ENCODE data around the gene PSMA8.
"Not testable (repeated sequence)": the region's sequence is repeated elsewhere in the genome, so short reads cannot be mapped to it uniquely, and the experiment has no call there.

Gene PSMA8

DNA sequence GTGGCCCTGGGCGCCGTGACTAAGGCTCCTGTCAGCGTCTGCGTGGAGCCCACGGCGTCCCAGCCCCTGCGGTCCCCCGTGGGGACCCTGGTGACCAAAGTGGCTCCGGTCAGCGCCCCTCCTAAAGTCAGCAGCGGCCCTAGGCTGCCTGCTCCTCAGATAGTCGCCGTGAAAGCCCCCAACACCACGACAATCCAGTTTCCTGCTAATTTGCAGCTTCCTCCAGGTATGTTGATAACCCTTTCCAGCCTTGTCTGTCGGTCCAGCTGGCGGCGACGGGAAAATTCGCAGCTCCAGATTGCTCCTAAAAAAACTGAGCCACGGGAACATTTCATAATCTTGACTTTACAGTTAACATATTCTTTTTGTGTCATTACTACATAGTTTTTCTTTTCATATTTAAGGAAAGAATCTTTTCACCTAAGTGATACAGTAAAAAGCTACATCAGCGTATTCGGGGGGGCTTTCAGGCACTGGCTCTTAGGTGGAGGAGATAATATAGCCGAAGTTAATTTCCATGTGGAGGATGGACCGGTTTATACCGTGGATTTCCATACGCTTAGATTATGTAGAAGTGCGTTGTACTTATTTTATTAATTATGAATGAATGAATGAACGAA is 93.5 kb downstream of the PSMA8 start:
- H3K4me1 Mint-ChIP-seq = peaks cover 39% of the 10 kb centered on the region
- peak overlapping the region; percentile 96 for H3K4me3 Mint-ChIP-seq
- peaks cover 15% of the 10 kb centered on the region for H3K27me3 Mint-ChIP-seq (ENCODE audit: low read depth, poor library complexity)
- peaks cover 8% of the 10 kb centered on the region for H3K9me3 Mint-ChIP-seq
- H3K27ac Mint-ChIP-seq = no peak overlapping the region
- TF ChIP-seq CTCF (IDR thresholded peaks at IDR 0.05) = no peak
- DNase-seq = no peak
- peaks cover 12% of the 10 kb centered on the region for H3K36me3 Mint-ChIP-seq (ENCODE audit: low read depth)

- TF ChIP-seq CTCF (IDR thresholded peaks at IDR 0.05) = no peak
- DNase-seq = no peak
- Mint-ChIP-seq H3K36me3 (ENCODE audit: low read depth) (peaks cover 21% of the 10 kb centered on the region), H3K4me1 (peaks cover 48% of the 10 kb centered on the region), H3K27ac (no peak overlapping the region), H3K4me3 (peak overlapping the region; percentile 96), H3K27me3 (ENCODE audit: low read depth, poor library complexity) (peaks cover 15% of the 10 kb centered on the region), H3K9me3 (peaks cover 13% of the 10 kb centered on the region)
Measured at GRCh38 chr18:26228562-26229260, 95.0 kb downstream of the PSMA8 start.

DNA sequence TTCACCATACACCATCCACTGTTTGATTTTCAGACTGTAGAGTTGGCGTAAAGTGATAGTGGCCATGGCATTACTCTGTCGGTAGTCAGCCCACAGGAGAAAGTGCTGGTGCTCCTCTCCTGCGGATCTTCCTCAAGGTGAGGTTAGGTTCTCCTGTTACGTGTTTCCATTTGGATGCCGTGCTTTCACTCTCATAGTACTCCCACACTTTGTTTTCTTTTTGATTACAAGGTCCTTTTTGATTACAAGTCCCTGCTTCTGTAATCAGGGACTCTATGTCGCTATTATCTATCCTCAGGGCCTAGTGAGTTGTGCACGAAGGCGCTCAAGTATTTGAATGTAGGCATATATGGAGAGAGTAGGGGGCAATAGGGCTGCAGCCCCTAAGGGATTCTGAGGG is 96.8 kb downstream of the PSMA8 start:
- H3K27me3 Mint-ChIP-seq (ENCODE audit: low read depth, poor library complexity) = peaks cover 8% of the 10 kb centered on the region
- no peak overlapping the region for H3K27ac Mint-ChIP-seq
- H3K4me1 Mint-ChIP-seq = peaks cover 48% of the 10 kb centered on the region
- peaks cover 28% of the 10 kb centered on the region for H3K36me3 Mint-ChIP-seq (ENCODE audit: low read depth)
- H3K4me3 Mint-ChIP-seq = no peak overlapping the region
- TF ChIP-seq CTCF (IDR thresholded peaks at IDR 0.05) = no peak
- H3K9me3 Mint-ChIP-seq = peaks cover 13% of the 10 kb centered on the region
- no peak for DNase-seq

DNA sequence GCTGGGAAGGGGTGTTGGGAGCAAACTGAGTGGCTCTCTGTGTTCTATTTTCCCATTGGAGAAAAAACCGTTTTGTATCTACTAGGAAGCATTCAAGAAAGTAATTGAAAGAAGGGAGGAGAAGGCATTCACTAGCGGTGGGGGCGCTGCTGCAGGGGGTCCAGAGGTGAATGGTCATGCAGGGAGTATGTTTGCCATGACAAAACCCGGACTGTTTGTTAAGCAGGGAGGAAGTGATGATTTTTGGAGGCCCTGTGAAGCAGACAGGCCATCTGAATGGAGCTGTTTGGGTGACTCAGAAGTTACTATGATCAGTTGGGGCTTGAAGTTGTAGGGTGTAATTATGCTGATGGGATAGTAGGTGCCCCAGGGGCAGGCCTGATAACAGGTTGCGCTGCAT is 99.5 kb downstream of the PSMA8 start:
- H3K4me1 Mint-ChIP-seq = peaks cover 54% of the 10 kb centered on the region

DNA sequence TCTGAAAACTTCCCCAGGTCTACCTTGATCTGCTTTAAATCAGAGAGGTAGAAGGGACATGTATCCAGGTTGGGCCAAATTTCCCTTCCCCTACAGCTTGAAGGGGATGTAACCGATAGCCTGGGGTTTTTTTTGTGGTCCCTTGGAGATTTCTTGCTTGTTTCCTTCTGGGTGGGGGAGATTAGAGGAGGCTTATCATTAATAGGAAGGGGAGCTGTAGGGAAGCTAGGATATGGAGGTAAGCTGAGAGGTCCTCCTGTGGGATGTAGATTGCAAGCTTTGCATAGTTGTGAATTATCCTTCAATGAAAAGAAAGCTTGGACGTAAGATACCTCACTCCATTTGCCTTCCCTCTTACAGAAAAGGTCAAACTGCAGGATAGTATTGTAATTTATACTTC is 103.7 kb downstream of the PSMA8 start:
- H3K4me1 Mint-ChIP-seq = peaks cover 37% of the 10 kb centered on the region
- H3K27ac Mint-ChIP-seq = peak overlapping the region; percentile 95
- H3K27me3 Mint-ChIP-seq (ENCODE audit: low read depth, poor library complexity); DNase-seq: not testable (repeated sequence)
- H3K36me3 Mint-ChIP-seq (ENCODE audit: low read depth) = peaks cover 26% of the 10 kb centered on the region
- peak overlapping the region; percentile 13 for H3K4me3 Mint-ChIP-seq
- H3K9me3 Mint-ChIP-seq = peaks cover 54% of the 10 kb centered on the region

More for the DNA sequence above, 99.5 kb downstream of the PSMA8 start:
- no peak for DNase-seq
- H3K9me3 Mint-ChIP-seq = peaks cover 27% of the 10 kb centered on the region
- no peak overlapping the region for H3K27ac Mint-ChIP-seq
- H3K27me3 Mint-ChIP-seq (ENCODE audit: low read depth, poor library complexity) = no peaks in the 10 kb centered on the region
- peaks cover 28% of the 10 kb centered on the region for H3K36me3 Mint-ChIP-seq (ENCODE audit: low read depth)
- no peak overlapping the region for H3K4me3 Mint-ChIP-seq
- no peak for TF ChIP-seq CTCF (IDR thresholded peaks at IDR 0.05)

DNA sequence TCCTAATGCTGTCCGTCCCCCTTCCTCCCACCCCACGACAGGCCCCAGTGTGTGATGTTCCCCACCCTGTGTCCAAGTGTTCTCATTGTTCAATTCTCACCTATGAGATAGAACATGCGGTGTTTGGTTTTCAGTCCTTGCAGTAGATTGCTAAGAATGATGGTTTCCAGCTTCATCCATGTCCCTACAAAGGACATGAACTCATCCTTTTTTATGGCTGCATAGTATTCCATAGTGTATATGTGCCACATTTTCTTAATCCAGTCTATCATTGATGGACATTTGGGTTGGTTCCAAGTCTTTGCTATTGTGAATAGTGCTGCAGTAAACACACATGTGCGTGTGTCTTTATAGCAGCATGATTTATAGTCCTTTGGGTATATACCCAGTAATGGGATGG is 105.0 kb downstream of the PSMA8 start:
- not testable (repeated sequence) for H3K27me3 Mint-ChIP-seq (ENCODE audit: low read depth, poor library complexity); H3K4me3 Mint-ChIP-seq; DNase-seq; H3K27ac Mint-ChIP-seq
- H3K4me1 Mint-ChIP-seq = peaks cover 28% of the 10 kb centered on the region
- H3K9me3 Mint-ChIP-seq = peaks cover 62% of the 10 kb centered on the region
- peaks cover 30% of the 10 kb centered on the region for H3K36me3 Mint-ChIP-seq (ENCODE audit: low read depth)

DNA sequence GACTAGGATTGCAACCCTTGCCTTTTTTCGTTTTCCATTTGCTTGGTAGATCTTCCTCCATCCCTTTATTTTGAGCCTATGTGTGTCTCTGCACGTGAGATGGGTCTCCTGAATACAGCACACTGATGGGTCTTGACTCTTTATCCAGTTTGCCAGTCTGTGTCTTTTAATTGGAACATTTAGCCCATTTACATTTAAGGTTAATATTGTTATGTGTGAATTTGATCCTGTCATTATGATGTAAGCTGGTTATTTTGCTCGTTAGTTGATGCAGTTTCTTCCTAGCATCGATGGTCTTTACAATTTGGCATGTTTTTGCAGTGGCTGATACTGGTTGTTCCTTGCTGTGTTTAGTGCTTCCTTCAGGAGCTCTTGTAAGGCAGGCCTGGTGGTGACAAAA is 108.7 kb downstream of the PSMA8 start:
- H3K27me3 Mint-ChIP-seq (ENCODE audit: low read depth, poor library complexity); H3K4me1 Mint-ChIP-seq; H3K4me3 Mint-ChIP-seq; H3K27ac Mint-ChIP-seq; DNase-seq: not testable (repeated sequence)
- H3K9me3 Mint-ChIP-seq = peaks cover 79% of the 10 kb centered on the region
- H3K36me3 Mint-ChIP-seq (ENCODE audit: low read depth) = peaks cover 48% of the 10 kb centered on the region
